Upper lobe of left lung (tissue), 4 donors: Measurements from ENCODE around the gene SLC41A3.
"Not testable (repeated sequence)": the region's sequence is repeated elsewhere in the genome, so short reads cannot be mapped to it uniquely, and the experiment has no call there.

Source experiments
- POLR2A ChIP-seq, 4 donors: fragments of 450-650 bp; IDR thresholded peaks; one replicate each; pipeline ENCODE4 v1.5.1; 2016 to 2017; ENCODE audit warnings: antibody characterized with exemption in 4 of 4, mild to moderate bottlenecking in 2 of 4
- POLR2AphosphoS5 ChIP-seq, 2 donors: sonication (generic); formaldehyde crosslinking; IDR thresholded peaks; one replicate each; pipeline ENCODE4 v1.5.1; 2017; ENCODE audit warnings: antibody characterized with exemption in 2 of 2
- TF ChIP-seq, protein P1 (sequence below), 6 experiments: fragments of 450-650 bp in 4 of 6; fragments of 200-600 bp in 2 of 6; sonication (generic) in 2 of 6; IDR thresholded peaks; one replicate each; pipeline ENCODE4 v1.5.1; 2016 to 2019; ENCODE audit warnings: antibody characterized with exemption in 6 of 6

DNA sequence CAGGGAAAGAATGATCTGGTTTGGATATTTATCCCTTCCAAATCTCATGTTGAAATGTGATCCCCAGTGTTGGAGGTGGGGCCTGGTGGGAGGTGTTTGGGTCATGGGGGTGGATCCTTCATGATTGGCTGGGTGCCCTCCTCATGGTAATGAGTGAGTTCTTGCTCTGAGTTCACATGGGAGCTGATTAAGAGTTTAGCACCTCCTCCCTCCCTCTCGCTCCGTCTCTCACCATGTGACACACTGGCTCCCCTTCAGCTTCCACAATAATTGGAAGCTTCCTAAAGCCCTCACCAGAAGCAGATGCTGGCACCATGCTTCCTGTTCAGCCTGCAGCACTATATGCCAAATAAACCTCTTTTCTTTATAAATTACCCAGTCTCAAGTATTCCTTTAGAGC, 45.1 kb downstream of the SLC41A3 start:
- not testable (repeated sequence) for TF ChIP-seq POLR2AphosphoS5, POLR2A (IDR thresholded peaks at IDR 0.05)
- TF ChIP-seq, protein P1, sequence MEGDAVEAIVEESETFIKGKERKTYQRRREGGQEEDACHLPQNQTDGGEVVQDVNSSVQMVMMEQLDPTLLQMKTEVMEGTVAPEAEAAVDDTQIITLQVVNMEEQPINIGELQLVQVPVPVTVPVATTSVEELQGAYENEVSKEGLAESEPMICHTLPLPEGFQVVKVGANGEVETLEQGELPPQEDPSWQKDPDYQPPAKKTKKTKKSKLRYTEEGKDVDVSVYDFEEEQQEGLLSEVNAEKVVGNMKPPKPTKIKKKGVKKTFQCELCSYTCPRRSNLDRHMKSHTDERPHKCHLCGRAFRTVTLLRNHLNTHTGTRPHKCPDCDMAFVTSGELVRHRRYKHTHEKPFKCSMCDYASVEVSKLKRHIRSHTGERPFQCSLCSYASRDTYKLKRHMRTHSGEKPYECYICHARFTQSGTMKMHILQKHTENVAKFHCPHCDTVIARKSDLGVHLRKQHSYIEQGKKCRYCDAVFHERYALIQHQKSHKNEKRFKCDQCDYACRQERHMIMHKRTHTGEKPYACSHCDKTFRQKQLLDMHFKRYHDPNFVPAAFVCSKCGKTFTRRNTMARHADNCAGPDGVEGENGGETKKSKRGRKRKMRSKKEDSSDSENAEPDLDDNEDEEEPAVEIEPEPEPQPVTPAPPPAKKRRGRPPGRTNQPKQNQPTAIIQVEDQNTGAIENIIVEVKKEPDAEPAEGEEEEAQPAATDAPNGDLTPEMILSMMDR (IDR thresholded peaks at IDR 0.05) = not testable (repeated sequence)
